ENCODE results near the gene IL31.

The IL31 gene

DNA sequence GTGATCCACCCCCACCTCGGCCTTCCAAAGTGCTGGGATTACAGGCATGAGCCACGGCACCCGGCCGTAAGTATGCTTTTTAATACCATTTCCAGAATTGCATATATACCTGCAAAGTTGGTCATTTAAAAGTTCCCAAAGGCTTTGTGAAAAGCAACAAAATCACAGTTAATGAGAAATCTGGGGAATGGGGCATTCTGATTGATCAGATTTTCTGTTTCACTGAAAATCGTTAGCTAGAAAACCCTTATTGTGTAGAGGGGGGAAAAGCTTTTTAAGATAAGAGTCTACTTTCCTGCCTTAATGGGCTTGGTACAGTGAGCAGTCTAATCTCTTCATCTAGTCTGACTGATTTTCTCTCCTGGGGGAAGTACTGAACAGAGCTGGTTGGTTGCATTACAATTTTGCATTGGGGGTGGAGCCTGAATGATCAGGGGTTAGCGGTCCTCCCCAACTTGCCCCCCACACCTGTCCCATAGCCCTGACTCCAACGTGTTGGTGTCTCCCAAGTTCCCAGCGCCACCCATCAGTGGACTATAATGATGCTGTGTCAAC, 23.8 kb downstream of the IL31 start:
- DNase-seq, result no peak

- no peak for DNase-seq
These were observed 25.4 kb downstream of the IL31 start for GRCh38 chr12:122148657-122149056.

DNA sequence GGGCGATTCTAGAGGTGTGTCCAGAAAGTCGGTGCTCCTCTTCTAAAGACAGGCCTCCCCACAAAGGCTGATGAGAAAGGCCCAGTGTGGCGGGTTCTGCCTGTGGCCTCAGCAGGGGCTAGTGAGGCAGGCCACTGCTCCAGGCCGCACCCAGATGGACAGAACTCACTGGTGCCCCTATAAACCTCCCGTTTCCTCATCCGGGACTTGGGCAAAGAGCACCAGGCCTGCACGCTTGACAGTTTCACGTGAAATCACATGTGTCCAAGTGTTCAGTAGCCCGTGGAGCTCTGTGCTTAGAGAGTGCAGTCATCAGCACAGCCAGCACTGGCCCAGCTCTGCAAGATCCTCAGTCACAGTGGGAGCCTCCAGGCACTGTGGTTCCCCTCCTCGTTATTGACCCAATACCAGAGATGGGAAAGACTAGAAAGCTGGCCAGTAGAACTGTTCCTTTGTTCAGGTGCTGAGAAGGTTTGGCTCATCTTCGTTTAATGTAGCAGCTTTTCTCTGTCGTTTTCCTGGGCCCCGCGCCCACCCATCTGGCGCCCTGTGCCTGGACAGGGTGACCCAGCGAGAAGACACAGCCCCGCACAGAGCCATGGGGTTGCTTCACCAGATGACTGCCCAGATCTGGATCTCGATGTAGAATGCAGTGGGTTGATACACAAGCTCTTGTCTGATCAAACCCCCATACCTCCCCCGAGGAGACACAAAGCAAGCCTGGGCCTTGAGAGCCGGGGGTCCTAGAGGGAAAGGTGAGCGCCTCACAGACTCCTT, 26.3 kb downstream of the IL31 start:
- DNase-seq, result no peak

DNA sequence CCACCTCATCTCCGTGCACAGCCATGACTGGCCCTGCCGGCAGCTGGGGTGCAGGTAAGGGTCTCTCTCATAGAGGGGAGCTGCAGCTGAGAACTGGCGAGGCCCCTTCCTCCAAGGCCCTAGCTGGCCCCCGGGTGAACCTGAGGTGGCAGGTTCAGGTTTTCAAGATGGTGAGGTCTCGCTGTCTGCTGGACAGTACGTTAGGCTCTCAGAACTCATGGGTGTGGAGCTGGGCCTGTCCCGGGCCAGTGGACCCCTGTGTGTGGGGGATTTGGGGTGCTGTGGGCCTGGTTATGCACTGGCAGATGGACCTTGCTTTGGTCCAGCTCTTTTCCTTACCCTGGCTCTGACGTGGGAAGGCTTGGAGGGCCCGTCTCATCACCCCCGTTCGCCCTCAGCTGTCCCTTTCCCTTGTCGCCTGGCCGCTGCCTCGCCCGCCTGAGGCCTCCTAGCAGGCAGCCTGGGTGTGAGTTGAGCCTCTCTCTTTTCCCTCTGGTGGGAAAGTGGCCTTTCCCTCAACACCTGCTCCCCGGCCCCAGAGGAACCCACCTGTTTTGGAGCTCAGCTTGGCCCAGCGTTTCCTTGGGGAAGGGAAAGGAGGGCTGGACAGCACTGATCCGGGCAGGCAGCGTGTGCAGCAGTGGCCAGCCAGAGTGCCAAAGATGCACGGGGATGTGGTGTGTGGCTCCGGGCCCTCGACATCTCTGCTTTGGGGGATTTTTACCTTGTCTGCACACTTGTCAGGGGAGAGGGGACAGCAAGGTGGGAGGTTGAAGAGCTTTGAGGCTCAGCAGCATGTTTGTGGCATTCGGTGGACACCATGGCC, 28.3 kb downstream of the IL31 start:
- no peak for DNase-seq

DNA sequence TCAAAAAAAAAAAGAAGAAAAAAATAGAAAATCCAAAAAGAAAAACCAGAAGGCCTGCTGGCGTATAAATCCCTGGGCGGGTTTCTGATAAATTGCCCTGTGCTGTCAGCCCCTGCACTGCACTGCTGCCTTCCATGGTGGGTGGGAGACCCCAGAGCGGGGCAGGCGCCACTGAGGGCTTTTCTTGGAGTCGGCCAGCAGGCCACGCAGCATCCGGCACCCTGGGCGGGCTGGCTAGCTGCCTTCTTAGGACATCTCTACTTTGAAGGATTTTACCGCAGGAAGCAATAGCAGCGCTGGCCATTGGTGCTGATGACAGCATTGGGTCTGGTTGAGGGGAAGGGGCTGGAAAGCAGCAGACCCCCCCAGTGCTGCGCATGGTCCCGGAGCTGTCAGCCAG, 29.1 kb downstream of the IL31 start:
- no peak for DNase-seq

DNA sequence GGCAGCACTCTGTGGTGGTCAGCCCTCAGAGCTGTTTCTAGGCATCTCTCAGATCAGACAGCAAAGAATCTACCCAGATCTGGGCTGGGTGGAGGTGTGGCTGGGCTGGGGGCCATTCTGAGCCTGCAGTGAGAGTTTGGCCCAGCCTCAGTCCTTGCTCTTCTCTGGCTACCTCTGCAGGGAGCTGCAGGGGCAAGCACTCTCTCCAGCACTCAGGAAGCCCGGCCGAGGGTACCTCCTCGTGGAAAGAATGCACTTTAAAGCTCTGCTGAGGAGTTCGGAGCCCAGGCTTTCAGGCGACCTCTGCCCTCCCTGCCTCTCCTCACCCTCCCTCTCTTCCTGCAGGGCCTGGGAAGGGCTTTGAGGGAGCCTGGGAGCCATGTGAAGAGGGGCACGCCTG, 31.2 kb downstream of the IL31 start:
- no peak for DNase-seq

DNA sequence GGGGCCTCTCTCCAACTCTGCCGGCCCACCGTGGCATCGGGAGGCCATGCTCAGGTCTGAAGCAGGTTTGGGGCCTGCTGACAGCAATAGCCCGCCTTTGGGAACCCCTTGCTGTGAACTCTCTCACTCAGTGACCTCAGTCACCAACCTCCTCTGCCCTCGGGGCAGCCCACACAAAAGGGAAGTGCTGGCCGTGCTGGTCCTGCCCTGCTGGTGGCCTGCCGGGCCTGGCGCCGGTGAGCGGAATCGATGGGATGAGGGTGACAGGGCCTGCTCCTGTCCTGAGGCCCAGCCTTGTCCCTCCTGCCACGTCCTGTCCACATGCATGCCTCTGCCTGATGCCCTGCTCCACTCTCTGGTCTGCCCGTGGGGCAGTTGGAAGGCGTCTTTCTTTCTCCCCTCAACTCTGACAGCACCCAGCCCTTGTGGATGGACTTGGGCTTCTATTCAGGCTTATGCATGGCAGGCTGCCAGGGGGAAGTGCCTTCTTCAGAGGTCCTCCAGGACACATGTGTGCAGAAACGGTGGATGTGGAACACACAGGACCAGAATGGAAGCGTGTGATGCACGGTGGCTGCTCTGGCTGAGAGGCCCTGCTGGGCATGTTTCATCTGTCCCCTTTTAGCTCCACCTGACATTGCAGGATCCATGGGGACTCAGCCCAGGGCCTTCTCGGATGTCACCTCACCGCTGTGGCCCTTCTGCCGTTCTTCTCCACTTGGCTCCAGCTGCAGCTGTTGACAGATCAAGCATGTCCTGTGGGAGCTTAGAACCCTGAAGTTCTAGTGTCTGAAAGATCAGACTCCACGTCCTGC, 31.9 kb downstream of the IL31 start:
- no peak for DNase-seq

GRCh38 chr12:122140467-122141257, 33.4 kb downstream of the IL31 start:
- DNase-seq, result no peak

DNA sequence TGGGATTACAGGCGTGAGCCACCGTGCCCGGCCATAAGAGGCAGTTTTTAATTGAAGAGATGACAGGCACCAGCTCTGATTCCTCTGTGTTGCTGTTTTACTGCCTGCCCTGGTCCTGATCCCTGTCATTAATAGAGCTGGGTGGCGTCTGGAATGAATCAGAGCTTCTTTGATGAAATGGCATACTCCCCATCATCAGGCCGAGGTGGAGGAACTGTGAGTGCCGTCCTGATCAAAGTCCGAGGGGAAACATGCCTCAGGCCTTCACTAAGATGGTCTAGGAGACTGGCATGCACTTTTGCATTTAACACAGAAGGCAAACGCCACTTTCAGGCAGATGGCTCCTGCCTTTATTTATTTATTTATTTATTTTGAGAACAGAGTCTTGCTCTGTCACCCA, 34.1 kb downstream of the IL31 start:
- DNase-seq, result no peak

DNA sequence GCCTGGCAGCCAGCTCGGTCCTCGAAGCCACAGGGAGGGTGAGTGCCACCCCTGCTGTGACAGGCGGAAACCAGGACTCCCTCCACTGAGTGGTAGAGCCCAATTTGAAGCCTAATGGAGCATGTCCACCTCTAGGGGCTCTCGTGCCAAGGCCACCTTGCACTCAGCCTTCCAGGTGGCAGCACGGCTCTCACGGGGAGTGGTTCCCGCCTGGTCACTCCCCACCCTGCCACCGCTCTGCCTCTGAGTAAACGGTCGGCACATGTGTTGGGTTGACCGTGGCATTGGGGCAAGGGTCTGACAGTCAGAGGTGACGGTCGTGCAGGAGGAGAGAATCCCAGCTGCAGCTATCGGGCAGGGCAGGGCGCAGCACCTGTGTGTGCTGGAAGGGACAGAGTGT, 34.8 kb downstream of the IL31 start:
- DNase-seq, result no peak

GRCh38 chr12:122138616-122139015, 35.4 kb downstream of the IL31 start:
- no peak for DNase-seq

GRCh38 chr12:122138181-122138580, 35.8 kb downstream of the IL31 start:
- no peak for DNase-seq

GRCh38 chr12:122137681-122138080, 36.3 kb downstream of the IL31 start:
- peak; percentile 77 for DNase-seq

GRCh38 chr12:122137229-122137628, 36.8 kb downstream of the IL31 start:
- DNase-seq, result peak; percentile 37

GRCh38 chr12:122135437-122136031, 38.5 kb downstream of the IL31 start:
- no peak for DNase-seq

DNA sequence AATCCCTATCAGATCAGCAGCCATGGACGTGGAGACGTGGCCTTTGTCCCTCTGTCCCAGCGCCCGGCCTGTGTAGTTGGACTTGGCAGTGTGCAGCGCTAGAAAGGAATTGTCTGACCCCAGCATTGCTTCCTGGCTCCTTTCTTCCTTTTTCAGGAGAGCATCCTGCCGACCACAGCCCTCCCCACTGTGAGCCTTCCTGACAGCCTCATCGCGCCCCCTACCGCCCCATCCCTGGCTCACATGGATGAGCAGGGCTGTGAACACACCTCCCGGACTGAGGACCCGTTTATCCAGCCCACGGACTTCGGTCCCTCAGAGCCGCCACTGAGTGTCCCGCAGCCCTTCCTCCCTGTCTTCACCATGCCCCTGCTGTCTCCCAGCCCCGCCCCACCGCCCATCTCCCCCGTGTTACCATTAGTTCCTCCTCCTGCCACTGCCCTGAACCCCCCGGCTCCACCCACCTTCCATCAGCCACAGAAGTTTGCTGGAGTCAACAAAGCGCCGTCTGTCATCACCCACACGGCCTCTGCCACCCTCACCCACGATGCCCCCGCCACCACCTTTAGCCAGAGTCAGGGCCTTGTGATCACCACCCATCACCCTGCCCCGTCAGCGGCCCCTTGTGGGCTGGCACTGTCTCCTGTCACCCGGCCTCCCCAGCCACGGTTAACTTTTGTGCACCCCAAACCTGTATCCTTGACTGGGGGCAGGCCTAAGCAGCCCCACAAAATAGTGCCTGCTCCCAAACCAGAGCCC, 40.6 kb downstream of the IL31 start:
- DNase-seq, result no peak

DNA sequence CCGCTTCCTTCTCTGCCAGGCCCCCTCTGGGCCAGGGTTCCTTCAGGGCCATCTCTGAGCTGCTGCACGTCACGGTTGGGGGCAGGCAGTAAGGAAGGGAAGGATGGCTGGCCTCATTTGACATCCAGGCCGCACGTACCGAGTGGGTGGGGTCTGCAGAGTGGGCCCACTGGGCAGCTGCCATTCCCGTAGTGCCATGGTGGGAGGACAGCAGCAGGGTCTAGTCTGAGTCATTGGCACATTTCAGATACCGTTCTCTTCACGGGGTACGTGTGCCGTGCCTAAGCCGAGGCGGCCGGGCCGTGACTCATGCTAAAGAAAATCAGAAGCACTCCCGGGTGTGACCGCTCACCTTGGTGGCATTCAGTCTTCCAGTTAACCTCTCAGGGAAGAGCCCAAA, 43.9 kb downstream of the IL31 start:
- no peak for DNase-seq

DNA sequence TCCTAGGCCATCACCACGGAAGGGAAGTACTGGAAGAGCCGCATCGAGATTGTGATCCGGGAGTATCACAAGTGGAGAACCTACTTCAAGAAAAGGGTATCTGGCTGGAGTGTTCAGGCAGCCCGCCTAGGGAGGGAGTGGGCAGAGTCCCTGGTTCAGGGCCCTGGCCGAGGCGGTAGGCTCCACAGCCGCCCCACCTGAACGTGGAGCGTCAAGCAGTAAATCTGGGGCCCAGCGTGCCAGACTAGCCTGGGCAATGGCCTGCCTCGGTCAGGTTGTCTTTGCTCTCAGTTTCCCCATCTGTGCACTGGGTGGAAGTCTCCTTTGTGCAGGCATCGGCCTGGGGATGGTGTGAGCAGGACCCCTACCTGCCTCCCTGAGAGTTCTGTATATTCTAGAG, 44.9 kb downstream of the IL31 start:
- no peak for DNase-seq

GRCh38 chr12:122128481-122128880, 45.5 kb downstream of the IL31 start:
- no peak for DNase-seq

DNA sequence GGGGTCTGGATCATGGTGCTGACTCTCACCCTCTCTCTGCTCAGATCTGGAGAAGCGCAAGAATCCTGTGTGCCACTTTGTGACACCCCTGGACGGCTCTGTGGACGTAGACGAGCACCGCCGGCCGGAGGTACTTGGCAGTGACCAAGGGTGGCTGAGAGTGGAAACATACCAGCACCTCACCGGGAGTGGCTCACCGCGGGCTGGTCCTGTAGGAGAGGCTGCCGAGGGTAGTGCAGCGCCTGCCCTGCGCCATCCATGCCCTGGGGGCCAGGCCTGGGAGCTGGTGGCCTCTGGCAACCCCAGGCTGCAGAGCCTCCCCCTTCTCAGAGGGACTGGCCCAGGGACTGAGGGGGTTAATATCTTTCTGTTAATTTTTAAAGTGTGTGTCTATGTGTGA, 46.2 kb downstream of the IL31 start:
- DNase-seq, result no peak

Measured in NCI-H2171 (cell line).